Stimulated activated CD4-positive, alpha-beta T cell treated with anti-CD3 and anti-CD28 coated beads, Interleukin-12 subunit alpha, Interleukin-12 subunit beta, amount 100 ng/mL, for 24 hours (primary cell): Measurements from ENCODE around the gene DNMT3L.

Experiments used
- DNase-seq, 2 experiments: peaks; one replicate each; pipeline ENCODE4 v3.0.0-alpha.2; 2020; ENCODE audit warnings: low read depth in 2 of 2

The DNMT3L gene

GRCh38 chr21:44279354-44280260 lies 17.9 kb upstream of the DNMT3L start:
- DNase-seq = no peak

- no peak for DNase-seq
Measured at GRCh38 chr21:44275041-44275440, 13.3 kb upstream of the DNMT3L start.

GRCh38 chr21:44273046-44273445 lies 11.3 kb upstream of the DNMT3L start:
- DNase-seq = no peak

- DNase-seq = no peak
Measured at GRCh38 chr21:44272284-44272858, 10.7 kb upstream of the DNMT3L start.

GRCh38 chr21:44271558-44272283 lies 10.0 kb upstream of the DNMT3L start:
- no peak for DNase-seq

GRCh38 chr21:44269090-44269489 lies 7.4 kb upstream of the DNMT3L start:
- no peak for DNase-seq

- DNase-seq = no peak
Measured at GRCh38 chr21:44267655-44268142, 6.0 kb upstream of the DNMT3L start.

GRCh38 chr21:44265734-44266270 lies 4.1 kb upstream of the DNMT3L start:
- no peak for DNase-seq

- no peak for DNase-seq
Measured at GRCh38 chr21:44263768-44264167, 2.1 kb upstream of the DNMT3L start.

- no peak for DNase-seq
Measured at GRCh38 chr21:44263221-44263760, 1.6 kb upstream of the DNMT3L start.

- no peak for DNase-seq
Measured at GRCh38 chr21:44262338-44263056, 800 bp upstream of the DNMT3L start.

GRCh38 chr21:44260791-44261631 lies 686 bp downstream of the DNMT3L start:
- no peak for DNase-seq

- DNase-seq = no peak
Measured at GRCh38 chr21:44260066-44260465, 1.6 kb downstream of the DNMT3L start.

GRCh38 chr21:44259082-44259705 lies 2.5 kb downstream of the DNMT3L start:
- DNase-seq = no peak

- DNase-seq = no peak
Measured at GRCh38 chr21:44258056-44258725, 3.5 kb downstream of the DNMT3L start.

- no peak for DNase-seq
Measured at GRCh38 chr21:44255511-44255981, 6.2 kb downstream of the DNMT3L start.

- DNase-seq = no peak
Measured at GRCh38 chr21:44253832-44254710, 7.6 kb downstream of the DNMT3L start.
